Spleen (tissue), 7 donors: Measurements from ENCODE around the gene RANBP3.

Source experiments
- POLR2A ChIP-seq, 3 donors: fragments of 450-650 bp; IDR thresholded peaks; one replicate each; pipeline ENCODE4 v1.5.1; 2017; ENCODE audit warnings: antibody characterized with exemption in 3 of 3, mild to moderate bottlenecking in 1 of 3
- POLR2AphosphoS5 ChIP-seq, 3 donors: sonication (generic); formaldehyde crosslinking; IDR thresholded peaks; one replicate each; pipeline ENCODE4 v1.5.1; 2017; ENCODE audit warnings: antibody characterized with exemption in 3 of 3
- TF ChIP-seq, protein P1 (sequence below), 11 experiments: fragments of 200-600 bp in 7 of 11; fragments of 450-650 bp in 4 of 11; sonication (generic) in 4 of 11; IDR thresholded peaks in 8 of 11; conservative IDR thresholded peaks in 3 of 11; 1 replicate in 7 of 11; 2 replicates in 4 of 11; pipeline versions ENCODE4 v1.4.0 to v1.8.0; 2016 to 2021; ENCODE audit warnings: antibody characterized with exemption in 11 of 11, inconsistent platforms in 4 of 11, mild to moderate bottlenecking in 1 of 11
- donor health status: DM: no; HTN: no; CAD: no; lungs with moderate emphysema.
- donor health status: DM: no; HTN: no; CAD: no.
- donor health status: DM: no; HTN: no; CAD: no.

GRCh38 chr19:5877427-5877826 is 100.5 kb downstream of the RANBP3 start:
- TF ChIP-seq, protein P1, sequence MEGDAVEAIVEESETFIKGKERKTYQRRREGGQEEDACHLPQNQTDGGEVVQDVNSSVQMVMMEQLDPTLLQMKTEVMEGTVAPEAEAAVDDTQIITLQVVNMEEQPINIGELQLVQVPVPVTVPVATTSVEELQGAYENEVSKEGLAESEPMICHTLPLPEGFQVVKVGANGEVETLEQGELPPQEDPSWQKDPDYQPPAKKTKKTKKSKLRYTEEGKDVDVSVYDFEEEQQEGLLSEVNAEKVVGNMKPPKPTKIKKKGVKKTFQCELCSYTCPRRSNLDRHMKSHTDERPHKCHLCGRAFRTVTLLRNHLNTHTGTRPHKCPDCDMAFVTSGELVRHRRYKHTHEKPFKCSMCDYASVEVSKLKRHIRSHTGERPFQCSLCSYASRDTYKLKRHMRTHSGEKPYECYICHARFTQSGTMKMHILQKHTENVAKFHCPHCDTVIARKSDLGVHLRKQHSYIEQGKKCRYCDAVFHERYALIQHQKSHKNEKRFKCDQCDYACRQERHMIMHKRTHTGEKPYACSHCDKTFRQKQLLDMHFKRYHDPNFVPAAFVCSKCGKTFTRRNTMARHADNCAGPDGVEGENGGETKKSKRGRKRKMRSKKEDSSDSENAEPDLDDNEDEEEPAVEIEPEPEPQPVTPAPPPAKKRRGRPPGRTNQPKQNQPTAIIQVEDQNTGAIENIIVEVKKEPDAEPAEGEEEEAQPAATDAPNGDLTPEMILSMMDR (IDR thresholded peaks at IDR 0.05 in 8 of 11, conservative IDR thresholded peaks at IDR 0.05 in 3 of 11), result no peak
- TF ChIP-seq POLR2A (IDR thresholded peaks at IDR 0.05), result no peak
- no peak for TF ChIP-seq POLR2AphosphoS5 (IDR thresholded peaks at IDR 0.05)
